ENCODE data around the gene ATP13A1. TPM values are rescaled to one million over a fixed set of nuclear protein-coding genes. Genes with fewer than 3 reads are reported as not detected.
"Not testable (repeated sequence)": the region's sequence is repeated elsewhere in the genome, so short reads cannot be mapped to it uniquely, and the experiment has no call there.

ATP13A1 gene
- total RNA-seq, 4 donors from 2014 or later, result 65.6 to 142 (median 92.3) TPM

- WGBS, 2 donors (ENCODE audit: low coverage in 1 of 2), result 51 to 57% methylated on average over 3 of the region's 3 CpGs
- Histone ChIP-seq H3K9me3 (no peaks in the 10 kb centered on the region), H3K4me3 (no peak overlapping the region), H3K36me3 (no peaks in the 10 kb centered on the region), H3K4me1 (no peaks in the 10 kb centered on the region), H3K27me3 (peaks cover 6% of the 10 kb centered on the region), H3K27ac (no peak overlapping the region)
- no peak for ATAC-seq
- no peak for TF ChIP-seq POLR2AphosphoS5 (IDR thresholded peaks at IDR 0.05)
- no peak for TF ChIP-seq POLR2A (IDR thresholded peaks at IDR 0.05)
- TF ChIP-seq CTCF (IDR thresholded peaks at IDR 0.05), result no peak
- TF ChIP-seq EP300 (IDR thresholded peaks at IDR 0.05), result no peak
Observed at GRCh38 chr19:19602713-19603324, 60.7 kb downstream of the ATP13A1 start.

- no peak for ATAC-seq
- 85 to 86% methylated on average over 8 to 9 of the region's 9 CpGs for WGBS, 2 donors (ENCODE audit: low coverage in 1 of 2)
- no peaks in the 10 kb centered on the region for H3K36me3 ChIP-seq
- no peaks in the 10 kb centered on the region for H3K9me3 ChIP-seq
- TF ChIP-seq POLR2AphosphoS5 (IDR thresholded peaks at IDR 0.05) (no peak), CTCF (IDR thresholded peaks at IDR 0.05) (no peak), POLR2A (IDR thresholded peaks at IDR 0.05) (no peak)
- no peaks in the 10 kb centered on the region for H3K4me1 ChIP-seq
- peaks cover 6% of the 10 kb centered on the region for H3K27me3 ChIP-seq
- no peak overlapping the region for H3K27ac ChIP-seq
- no peak overlapping the region for H3K4me3 ChIP-seq
Observed at GRCh38 chr19:19602136-19602712, 61.3 kb downstream of the ATP13A1 start.

GRCh38 chr19:19600793-19601330 lies 62.6 kb downstream of the ATP13A1 start:
- TF ChIP-seq POLR2A (IDR thresholded peaks at IDR 0.05) (no peak), CTCF (IDR thresholded peaks at IDR 0.05) (no peak), EP300 (IDR thresholded peaks at IDR 0.05) (no peak), POLR2AphosphoS5 (IDR thresholded peaks at IDR 0.05) (no peak)
- 67% methylated on average over 1 of the region's 1 CpG; no CpG with 5 or more reads in 1 of the 2 donors for WGBS, 2 donors (ENCODE audit: low coverage in 1 of 2)
- Histone ChIP-seq H3K4me3 (no peak overlapping the region), H3K27me3 (peaks cover 6% of the 10 kb centered on the region), H3K4me1 (no peaks in the 10 kb centered on the region), H3K36me3 (no peaks in the 10 kb centered on the region), H3K27ac (no peak overlapping the region), H3K9me3 (no peaks in the 10 kb centered on the region)
- ATAC-seq, result no peak

- H3K9me3 ChIP-seq, H3K27ac ChIP-seq, H3K27me3 ChIP-seq, H3K36me3 ChIP-seq, H3K4me1 ChIP-seq, ATAC-seq, H3K4me3 ChIP-seq: not testable (repeated sequence)
- 86 to 90% methylated on average over 2 to 12 of the region's 20 CpGs for WGBS, 2 donors (ENCODE audit: low coverage in 1 of 2)
Observed at GRCh38 chr19:19598728-19599451, 64.6 kb downstream of the ATP13A1 start.

- H3K27me3 ChIP-seq, result no peaks in the 10 kb centered on the region
- WGBS, 2 donors (ENCODE audit: low coverage in 1 of 2), result 77 to 81% methylated on average over 5 to 8 of the region's 8 CpGs
Observed at GRCh38 chr19:19597809-19598306, 65.6 kb downstream of the ATP13A1 start.

More at GRCh38 chr19:19597809-19598306, 65.6 kb downstream of the ATP13A1 start:
- Histone ChIP-seq H3K27ac (no peak overlapping the region), H3K36me3 (no peaks in the 10 kb centered on the region), H3K4me1 (no peaks in the 10 kb centered on the region), H3K4me3 (no peak overlapping the region), H3K9me3 (no peaks in the 10 kb centered on the region)
- TF ChIP-seq CTCF (IDR thresholded peaks at IDR 0.05) (no peak), POLR2AphosphoS5 (IDR thresholded peaks at IDR 0.05) (no peak), EP300 (IDR thresholded peaks at IDR 0.05) (no peak), POLR2A (IDR thresholded peaks at IDR 0.05) (no peak)
- ATAC-seq, result no peak

Measured in gastroesophageal sphincter (tissue), 4 donors.